Prostate gland (tissue), 2 donors: ENCODE results near the gene CELF1. TPM values are rescaled to one million over a fixed set of nuclear protein-coding genes. Genes with fewer than 3 reads are reported as not detected.

Source experiments
- DNase-seq: peaks from one replicate; pipeline ENCODE4 v3.0.0-alpha.2; 2019; ENCODE audit warnings: low spot score
- H3K27ac ChIP-seq, 2 donors: fragments of 200-600 bp; sonication (generic); 2 replicates each; pipeline ENCODE4 v1.5.1; 2017 to 2019
- H3K27me3 ChIP-seq: fragments of 200-600 bp; sonication (generic); replicated peaks from 2 replicates; pipeline ENCODE4 v1.5.1; 2019; ENCODE audit not compliant: insufficient read depth
- H3K36me3 ChIP-seq, 2 donors: fragments of 200-600 bp; sonication (generic); 1 replicate in 1 of 2; 2 replicates in 1 of 2; pipeline versions ENCODE4 v1.5.1 to v1.8.1; 2017 to 2019
- H3K4me1 ChIP-seq: fragments of 200-600 bp; sonication (generic); replicated peaks from 2 replicates; pipeline ENCODE4 v1.5.1; 2019
- H3K4me3 ChIP-seq, 2 donors: fragments of 200-600 bp; sonication (generic); 2 replicates each; pipeline ENCODE4 v1.5.1; 2017 to 2019
- H3K9me3 ChIP-seq: fragments of 200-600 bp; sonication (generic); 2 replicates; pipeline ENCODE4 v1.5.1; 2017
- POLR2A ChIP-seq: fragments of 450-650 bp; IDR thresholded peaks from one replicate; pipeline ENCODE4 v1.6.1; 2016; ENCODE audit warnings: antibody characterized with exemption, mild to moderate bottlenecking
- POLR2AphosphoS5 ChIP-seq: sonication (generic); formaldehyde crosslinking; IDR thresholded peaks from one replicate; pipeline ENCODE4 v1.6.1; 2017; ENCODE audit warnings: antibody characterized with exemption
- WGBS: methylation state at CpG from one replicate; pipeline ENCODE4 v1.1.5; 2018; 5-methylcytosine and 5-hydroxymethylcytosine counted together
- intact Hi-C: fragments of 100-400 bp; cut with DNase I; formaldehyde crosslinking; loops from one replicate; pipeline ENCODE4 v1.14.2; 2022
- total RNA-seq, 2 donors: library from RNA; depleted of rRNA; stranded (reverse); fragments of >200 nt; gene quantifications; one replicate each; pipeline ENCODE4 v1.1.0, GENCODE V29; 2016
- TF ChIP-seq, protein P1 (sequence below), 4 experiments: fragments of 200-600 bp in 2 of 4; fragments of 450-650 bp in 2 of 4; sonication (generic) in 2 of 4; IDR thresholded peaks; 1 replicate in 3 of 4; 2 replicates in 1 of 4; pipeline ENCODE4 v1.5.1; 2016 to 2019; ENCODE audit warnings: antibody characterized with exemption in 4 of 4, mild to moderate bottlenecking in 2 of 4, moderate library complexity in 2 of 4

CELF1 gene
- total RNA-seq, 2 donors from 2014 or later, result 68.9 to 134 TPM

DNA sequence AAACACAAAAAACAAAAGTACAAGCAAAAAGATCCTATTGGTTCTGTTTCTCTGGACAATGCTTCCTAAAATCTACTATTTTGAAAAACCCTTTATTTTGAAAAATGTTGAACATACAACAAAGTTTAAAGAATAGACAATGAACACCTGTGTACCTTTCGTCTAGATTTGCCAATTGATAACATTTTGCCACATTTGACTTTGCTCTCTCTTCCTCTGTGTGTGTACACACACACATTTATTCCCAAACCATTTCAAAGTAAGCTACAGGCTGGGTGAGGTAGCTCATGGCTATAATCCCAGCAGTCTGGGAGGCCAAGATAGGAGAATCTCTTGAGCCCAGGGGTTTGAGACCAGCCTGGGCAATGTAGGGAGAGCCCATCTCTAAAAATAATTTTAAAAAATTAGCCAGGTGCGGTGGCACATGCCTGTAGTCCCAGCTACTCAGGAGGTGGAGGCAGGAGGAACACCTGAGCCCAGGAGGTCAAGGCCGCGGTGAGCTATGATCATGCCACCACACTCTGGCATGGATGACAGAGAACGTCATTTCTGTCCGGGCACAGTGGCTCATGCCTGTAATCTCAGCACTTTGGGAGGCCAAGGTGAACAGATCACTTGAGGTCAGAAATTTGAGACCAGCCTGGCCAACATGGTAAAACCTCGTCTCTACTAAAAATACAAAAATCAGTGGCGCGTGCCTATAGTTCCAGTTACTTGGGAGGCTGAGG is 121.4 kb downstream of the CELF1 start:
- 88% methylated on average over 9 of the region's 9 CpGs for WGBS
- DNase-seq, result no peak
- intact Hi-C loops, result no loop called here

GRCh38 chr11:47430524-47430923 is 122.4 kb downstream of the CELF1 start:
- no peaks in the 10 kb centered on the region for H3K27me3 ChIP-seq
- H3K4me3 ChIP-seq, result no peak overlapping the region
- no peaks in the 10 kb centered on the region for H3K9me3 ChIP-seq
- no peak overlapping the region for H3K27ac ChIP-seq
- intact Hi-C loops, result no loop called here
- TF ChIP-seq POLR2A (no peak), POLR2AphosphoS5 (no peak)
- TF ChIP-seq, protein P1, sequence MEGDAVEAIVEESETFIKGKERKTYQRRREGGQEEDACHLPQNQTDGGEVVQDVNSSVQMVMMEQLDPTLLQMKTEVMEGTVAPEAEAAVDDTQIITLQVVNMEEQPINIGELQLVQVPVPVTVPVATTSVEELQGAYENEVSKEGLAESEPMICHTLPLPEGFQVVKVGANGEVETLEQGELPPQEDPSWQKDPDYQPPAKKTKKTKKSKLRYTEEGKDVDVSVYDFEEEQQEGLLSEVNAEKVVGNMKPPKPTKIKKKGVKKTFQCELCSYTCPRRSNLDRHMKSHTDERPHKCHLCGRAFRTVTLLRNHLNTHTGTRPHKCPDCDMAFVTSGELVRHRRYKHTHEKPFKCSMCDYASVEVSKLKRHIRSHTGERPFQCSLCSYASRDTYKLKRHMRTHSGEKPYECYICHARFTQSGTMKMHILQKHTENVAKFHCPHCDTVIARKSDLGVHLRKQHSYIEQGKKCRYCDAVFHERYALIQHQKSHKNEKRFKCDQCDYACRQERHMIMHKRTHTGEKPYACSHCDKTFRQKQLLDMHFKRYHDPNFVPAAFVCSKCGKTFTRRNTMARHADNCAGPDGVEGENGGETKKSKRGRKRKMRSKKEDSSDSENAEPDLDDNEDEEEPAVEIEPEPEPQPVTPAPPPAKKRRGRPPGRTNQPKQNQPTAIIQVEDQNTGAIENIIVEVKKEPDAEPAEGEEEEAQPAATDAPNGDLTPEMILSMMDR (IDR thresholded peaks at IDR 0.05), result no peak
- H3K4me1 ChIP-seq, result peaks cover under 1% of the 10 kb centered on the region
- WGBS, result 63% methylated on average over 5 of the region's 5 CpGs
- no peak for DNase-seq
- H3K36me3 ChIP-seq, result no peaks in the 10 kb centered on the region

More for the DNA sequence above, 121.4 kb downstream of the CELF1 start:
- no peaks in the 10 kb centered on the region for H3K9me3 ChIP-seq
- no peaks in the 10 kb centered on the region for H3K36me3 ChIP-seq
- H3K4me3 ChIP-seq, result no peak overlapping the region
- no peak overlapping the region for H3K27ac ChIP-seq
- TF ChIP-seq POLR2AphosphoS5 (no peak), POLR2A (no peak)
- TF ChIP-seq, protein P1 (IDR thresholded peaks at IDR 0.05), result no peak
- H3K4me1 ChIP-seq, result no peaks in the 10 kb centered on the region
- H3K27me3 ChIP-seq, result no peaks in the 10 kb centered on the region

GRCh38 chr11:47426062-47426956 is 126.6 kb downstream of the CELF1 start, which contains the start of gene PSMC3:
Gene PSMC3 (minus strand): TSS chr11:47426439. CDS start chr11:47426279, 160 bp downstream.
- peak within 1 kb of the TSS; percentile 80 to 85 for H3K4me3 ChIP-seq
- TF ChIP-seq POLR2A (peak; percentile 49), POLR2AphosphoS5 (peak; percentile 92)
- TF ChIP-seq, protein P1 (IDR thresholded peaks at IDR 0.05), result no peak
- intact Hi-C loops, result loop anchor here (10.0 kb wide), 1 partner anchor 152 kb away; the partner anchor contains the start of gene MADD
- peaks cover 0 to 13% of the 10 kb centered on the region in 2 donors for H3K36me3 ChIP-seq
- H3K9me3 ChIP-seq, result no peaks in the 10 kb centered on the region
- peak; percentile 98 for DNase-seq
- H3K4me1 ChIP-seq, result peaks cover 9% of the 10 kb centered on the region
- H3K27me3 ChIP-seq, result no peaks in the 10 kb centered on the region
- peak within 1 kb of the TSS; percentile 84 to 91 for H3K27ac ChIP-seq
- WGBS, result under 1% methylated on average over 62 of the region's 62 CpGs

GRCh38 chr11:47425611-47426010 is 127.3 kb downstream of the CELF1 start:
- no peak for DNase-seq
- under 1% methylated on average over 14 of the region's 14 CpGs for WGBS
- TF ChIP-seq POLR2A (no peak), POLR2AphosphoS5 (no peak)
- TF ChIP-seq, protein P1 (IDR thresholded peaks at IDR 0.05), result no peak
- H3K27me3 ChIP-seq, result no peaks in the 10 kb centered on the region
- intact Hi-C loops, result loop anchor here (10.0 kb wide), 1 partner anchor 151 kb away; the partner anchor contains the start of gene MADD
- H3K4me3 ChIP-seq, result peak overlapping the region; percentile 80 to 85
- H3K9me3 ChIP-seq, result no peaks in the 10 kb centered on the region
- H3K4me1 ChIP-seq, result peaks cover 9% of the 10 kb centered on the region
- peak overlapping the region; percentile 84 to 91 for H3K27ac ChIP-seq
- peaks cover 0 to 13% of the 10 kb centered on the region in 2 donors for H3K36me3 ChIP-seq
